SK-N-SH (cell line): ENCODE results near the gene NFIA.

Experiments
- CTCF ChIP-seq: fragments of 200-600 bp; sonication (generic); IDR thresholded peaks from 2 replicates; pipeline ENCODE4 v1.6.1; 2017; ENCODE audit warnings: antibody characterized with exemption, mild to moderate bottlenecking, moderate library complexity
- ELF1 ChIP-seq: IDR thresholded peaks from 2 replicates; pipeline ENCODE4 v1.4.0; 2012
- EP300 ChIP-seq, 2 experiments: IDR thresholded peaks; 2 replicates each; pipeline versions ENCODE4 v1.4.0 to v1.6.1; 2012; ENCODE audit warnings: borderline replicate concordance in 1 of 2, low read depth in 1 of 2, low read length in 1 of 2
- EZH2phosphoT487 ChIP-seq: fragments of 200-600 bp; sonication (generic); IDR thresholded peaks from 2 replicates; pipeline ENCODE4 v1.6.1; 2017; ENCODE audit warnings: low read depth, mixed run types, mild to moderate bottlenecking, antibody characterized with exemption, moderate library complexity, borderline replicate concordance
- NRF1 ChIP-seq: IDR thresholded peaks from 2 replicates; pipeline ENCODE4 v1.6.1; 2012; ENCODE audit warnings: low read depth, mild to moderate bottlenecking, low read length
- POLR2AphosphoS5 ChIP-seq: IDR thresholded peaks from 2 replicates; pipeline ENCODE4 v1.6.1; 2012; ENCODE audit warnings: low read depth, low read length
- TAF1 ChIP-seq: IDR thresholded peaks from 2 replicates; pipeline ENCODE4 v1.6.1; 2012; ENCODE audit warnings: low read depth, mild to moderate bottlenecking, low read length, moderate library complexity, borderline replicate concordance
- TF ChIP-seq, protein P1 (sequence below): IDR thresholded peaks from 2 replicates; pipeline ENCODE4 v1.6.1; 2012; ENCODE audit warnings: mild to moderate bottlenecking, low read depth, low read length, moderate library complexity
- TF ChIP-seq, protein P2 (sequence below): IDR thresholded peaks from 2 replicates; pipeline ENCODE4 v1.4.0; 2012; ENCODE audit warnings: low read depth, borderline replicate concordance

DNA sequence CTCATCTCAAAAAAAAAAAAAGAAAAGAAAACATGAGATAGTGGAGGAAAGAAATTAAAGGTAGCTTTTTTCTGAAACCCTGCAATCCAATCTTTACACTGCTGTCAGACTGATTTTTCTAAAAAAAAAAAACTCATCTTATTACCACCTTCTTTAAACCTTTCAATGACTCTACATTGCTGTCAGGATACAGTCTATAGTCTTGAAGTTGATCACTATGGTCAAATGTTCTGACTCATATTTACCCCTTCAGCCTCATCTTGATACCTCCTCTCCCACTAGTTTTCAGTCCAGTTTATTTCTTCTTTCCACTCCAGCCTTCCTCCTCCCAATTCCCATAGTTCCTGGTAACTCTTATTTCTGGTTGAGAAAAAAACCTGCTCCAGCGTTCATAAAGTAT, 17.7 kb upstream of the NFIA start:
- TF ChIP-seq, protein P1, sequence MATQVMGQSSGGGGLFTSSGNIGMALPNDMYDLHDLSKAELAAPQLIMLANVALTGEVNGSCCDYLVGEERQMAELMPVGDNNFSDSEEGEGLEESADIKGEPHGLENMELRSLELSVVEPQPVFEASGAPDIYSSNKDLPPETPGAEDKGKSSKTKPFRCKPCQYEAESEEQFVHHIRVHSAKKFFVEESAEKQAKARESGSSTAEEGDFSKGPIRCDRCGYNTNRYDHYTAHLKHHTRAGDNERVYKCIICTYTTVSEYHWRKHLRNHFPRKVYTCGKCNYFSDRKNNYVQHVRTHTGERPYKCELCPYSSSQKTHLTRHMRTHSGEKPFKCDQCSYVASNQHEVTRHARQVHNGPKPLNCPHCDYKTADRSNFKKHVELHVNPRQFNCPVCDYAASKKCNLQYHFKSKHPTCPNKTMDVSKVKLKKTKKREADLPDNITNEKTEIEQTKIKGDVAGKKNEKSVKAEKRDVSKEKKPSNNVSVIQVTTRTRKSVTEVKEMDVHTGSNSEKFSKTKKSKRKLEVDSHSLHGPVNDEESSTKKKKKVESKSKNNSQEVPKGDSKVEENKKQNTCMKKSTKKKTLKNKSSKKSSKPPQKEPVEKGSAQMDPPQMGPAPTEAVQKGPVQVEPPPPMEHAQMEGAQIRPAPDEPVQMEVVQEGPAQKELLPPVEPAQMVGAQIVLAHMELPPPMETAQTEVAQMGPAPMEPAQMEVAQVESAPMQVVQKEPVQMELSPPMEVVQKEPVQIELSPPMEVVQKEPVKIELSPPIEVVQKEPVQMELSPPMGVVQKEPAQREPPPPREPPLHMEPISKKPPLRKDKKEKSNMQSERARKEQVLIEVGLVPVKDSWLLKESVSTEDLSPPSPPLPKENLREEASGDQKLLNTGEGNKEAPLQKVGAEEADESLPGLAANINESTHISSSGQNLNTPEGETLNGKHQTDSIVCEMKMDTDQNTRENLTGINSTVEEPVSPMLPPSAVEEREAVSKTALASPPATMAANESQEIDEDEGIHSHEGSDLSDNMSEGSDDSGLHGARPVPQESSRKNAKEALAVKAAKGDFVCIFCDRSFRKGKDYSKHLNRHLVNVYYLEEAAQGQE, result no peak
- TF ChIP-seq, protein P2, sequence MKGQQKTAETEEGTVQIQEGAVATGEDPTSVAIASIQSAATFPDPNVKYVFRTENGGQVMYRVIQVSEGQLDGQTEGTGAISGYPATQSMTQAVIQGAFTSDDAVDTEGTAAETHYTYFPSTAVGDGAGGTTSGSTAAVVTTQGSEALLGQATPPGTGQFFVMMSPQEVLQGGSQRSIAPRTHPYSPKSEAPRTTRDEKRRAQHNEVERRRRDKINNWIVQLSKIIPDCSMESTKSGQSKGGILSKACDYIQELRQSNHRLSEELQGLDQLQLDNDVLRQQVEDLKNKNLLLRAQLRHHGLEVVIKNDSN, result no peak
- TF ChIP-seq EP300 (IDR thresholded peaks at IDR 0.05; ENCODE audit: borderline replicate concordance in 1 of 2, low read depth in 1 of 2, low read length in 1 of 2), result no peak
- TF ChIP-seq CTCF, result no peak
- no peak for TF ChIP-seq POLR2AphosphoS5
- TF ChIP-seq EZH2phosphoT487, result no peak
- TF ChIP-seq ELF1, result no peak
- TF ChIP-seq TAF1, result no peak
- TF ChIP-seq NRF1, result no peak
